OCI-LY7 (cell line): ENCODE results near the gene HLA-DPB1.

Experiments
- CTCF ChIP-seq: fragments of 200-600 bp; sonication (generic); conservative IDR thresholded peaks from 2 replicates; pipeline ENCODE4 v1.5.1; 2014; ENCODE audit warnings: mild to moderate bottlenecking, antibody characterized with exemption, low read length, moderate library complexity, mixed read lengths
- EZH2phosphoT487 ChIP-seq: fragments of 200-600 bp; sonication (generic); IDR thresholded peaks from 2 replicates; pipeline ENCODE4 v1.6.1; 2018; ENCODE audit warnings: low read depth, borderline replicate concordance, mild to moderate bottlenecking, mixed run types, antibody characterized with exemption, low read length, moderate library complexity, mixed read lengths

GRCh38 chr6:33114406-33114805, 38.6 kb downstream of the HLA-DPB1 start:
- TF ChIP-seq CTCF, result no peak
- no peak for TF ChIP-seq EZH2phosphoT487
